ENCODE measurements around the gene LILRB2. TPM values are rescaled to one million over a fixed set of nuclear protein-coding genes. Genes with fewer than 3 reads are reported as not detected.

The LILRB2 gene
- total RNA-seq, 1 experiment from 2014 or later, result not detected

DNA sequence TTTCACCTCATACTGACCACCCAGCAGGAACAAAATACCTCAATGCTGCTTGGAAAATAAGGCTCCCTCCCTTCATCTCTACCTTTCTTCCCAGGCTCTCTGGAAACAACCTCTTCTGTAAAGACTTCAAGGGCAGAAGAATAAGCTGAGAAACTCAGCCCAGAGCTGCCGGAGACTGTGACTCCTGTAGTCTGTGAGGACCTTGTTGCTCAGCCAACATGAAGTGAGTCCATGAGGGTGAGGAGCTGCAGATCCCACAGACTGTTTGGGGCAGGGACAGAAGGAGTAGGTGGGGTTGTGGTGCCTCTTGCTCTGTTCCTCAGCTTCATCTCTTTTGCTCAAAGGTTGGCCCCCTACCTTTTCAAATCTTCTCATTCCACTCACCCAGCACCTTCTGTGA is 24.2 kb upstream of the LILRB2 start:
- ChIA-PET CTCF (no interaction called here), POLR2A (no interaction called here)
- TF ChIP-seq, protein P1, sequence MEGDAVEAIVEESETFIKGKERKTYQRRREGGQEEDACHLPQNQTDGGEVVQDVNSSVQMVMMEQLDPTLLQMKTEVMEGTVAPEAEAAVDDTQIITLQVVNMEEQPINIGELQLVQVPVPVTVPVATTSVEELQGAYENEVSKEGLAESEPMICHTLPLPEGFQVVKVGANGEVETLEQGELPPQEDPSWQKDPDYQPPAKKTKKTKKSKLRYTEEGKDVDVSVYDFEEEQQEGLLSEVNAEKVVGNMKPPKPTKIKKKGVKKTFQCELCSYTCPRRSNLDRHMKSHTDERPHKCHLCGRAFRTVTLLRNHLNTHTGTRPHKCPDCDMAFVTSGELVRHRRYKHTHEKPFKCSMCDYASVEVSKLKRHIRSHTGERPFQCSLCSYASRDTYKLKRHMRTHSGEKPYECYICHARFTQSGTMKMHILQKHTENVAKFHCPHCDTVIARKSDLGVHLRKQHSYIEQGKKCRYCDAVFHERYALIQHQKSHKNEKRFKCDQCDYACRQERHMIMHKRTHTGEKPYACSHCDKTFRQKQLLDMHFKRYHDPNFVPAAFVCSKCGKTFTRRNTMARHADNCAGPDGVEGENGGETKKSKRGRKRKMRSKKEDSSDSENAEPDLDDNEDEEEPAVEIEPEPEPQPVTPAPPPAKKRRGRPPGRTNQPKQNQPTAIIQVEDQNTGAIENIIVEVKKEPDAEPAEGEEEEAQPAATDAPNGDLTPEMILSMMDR (IDR thresholded peaks at IDR 0.05; ENCODE audit: insufficient read depth in 1 of 2, low read depth in 1 of 2, low read length in 1 of 2, severe bottlenecking in 1 of 2, unreplicated experiment in 1 of 2), result no peak
- intact Hi-C loops (cut with micrococcal nuclease; ENCODE audit: unreplicated experiment), result no loop called here
- H3K4me1 ChIP-seq, result no peaks in the 10 kb centered on the region
- peaks cover 9% of the 10 kb centered on the region for H3K9me3 Mint-ChIP-seq (ENCODE audit: unreplicated experiment)
- H3K36me3 Mint-ChIP-seq (ENCODE audit: insufficient read depth, unreplicated experiment), result no peaks in the 10 kb centered on the region
- no peak overlapping the region for H3K4me3 ChIP-seq (ENCODE audit: low read depth, low read length)
- peaks cover 5% of the 10 kb centered on the region for H3K27me3 Mint-ChIP-seq (ENCODE audit: insufficient read depth, unreplicated experiment)
- H3K9me3 ChIP-seq, result no peaks in the 10 kb centered on the region
- no peaks in the 10 kb centered on the region for H3K27me3 ChIP-seq (replicated peaks; ENCODE audit: control insufficient read depth, insufficient read depth, low read length)
- H3K36me3 ChIP-seq (ENCODE audit: control insufficient read depth, insufficient read depth, low read length), result no peaks in the 10 kb centered on the region
- no peak overlapping the region for H3K27ac Mint-ChIP-seq (ENCODE audit: unreplicated experiment)
- DNase-seq, result no peak
- H3K4me3 Mint-ChIP-seq (ENCODE audit: unreplicated experiment), result no peak overlapping the region
- H3K4me1 Mint-ChIP-seq (ENCODE audit: low read depth, unreplicated experiment), result no peaks in the 10 kb centered on the region
- no TSS peak for BruUV-seq (replicated peaks)

DNA sequence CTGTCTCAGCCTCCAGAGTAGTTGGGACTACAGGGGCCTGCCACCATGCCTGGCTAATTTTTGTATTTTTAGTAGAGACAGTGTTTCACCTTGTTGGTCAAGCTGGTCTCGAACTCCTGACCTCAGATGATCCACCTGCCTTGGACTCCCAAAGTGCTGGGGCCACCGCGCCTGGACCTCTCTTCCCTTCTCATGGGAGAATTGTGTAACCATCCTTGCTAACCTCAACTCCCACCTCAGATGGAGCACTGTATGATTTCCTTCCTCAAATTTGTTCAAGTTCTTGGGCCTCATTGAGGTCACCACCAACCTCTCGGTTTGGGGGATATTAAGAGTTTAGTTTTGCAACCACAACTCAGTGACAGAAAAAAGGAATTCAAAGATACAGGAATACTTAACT is 21.3 kb upstream of the LILRB2 start:
- Histone ChIP-seq H3K4me3 (ENCODE audit: low read depth, low read length) (no peak overlapping the region), H3K36me3 (ENCODE audit: control insufficient read depth, insufficient read depth, low read length) (no peaks in the 10 kb centered on the region), H3K27me3 (replicated peaks; ENCODE audit: control insufficient read depth, insufficient read depth, low read length) (no peaks in the 10 kb centered on the region), H3K4me1 (no peaks in the 10 kb centered on the region), H3K9me3 (no peaks in the 10 kb centered on the region)
- Mint-ChIP-seq H3K4me1 (ENCODE audit: low read depth, unreplicated experiment) (no peaks in the 10 kb centered on the region), H3K27me3 (ENCODE audit: insufficient read depth, unreplicated experiment) (peaks cover 9% of the 10 kb centered on the region), H3K27ac (ENCODE audit: unreplicated experiment) (no peak overlapping the region), H3K9me3 (ENCODE audit: unreplicated experiment) (peaks cover 9% of the 10 kb centered on the region), H3K36me3 (ENCODE audit: insufficient read depth, unreplicated experiment) (no peaks in the 10 kb centered on the region), H3K4me3 (ENCODE audit: unreplicated experiment) (no peak overlapping the region)
- POLR2A ChIA-PET, result no interaction called here
- CTCF ChIA-PET, result no interaction called here
- intact Hi-C loops (cut with micrococcal nuclease; ENCODE audit: unreplicated experiment), result no loop called here
- no peak for DNase-seq
- TF ChIP-seq, protein P1 (IDR thresholded peaks at IDR 0.05; ENCODE audit: insufficient read depth in 1 of 2, low read depth in 1 of 2, low read length in 1 of 2, severe bottlenecking in 1 of 2, unreplicated experiment in 1 of 2), result no peak
- BruUV-seq (replicated peaks), result no TSS peak

DNA sequence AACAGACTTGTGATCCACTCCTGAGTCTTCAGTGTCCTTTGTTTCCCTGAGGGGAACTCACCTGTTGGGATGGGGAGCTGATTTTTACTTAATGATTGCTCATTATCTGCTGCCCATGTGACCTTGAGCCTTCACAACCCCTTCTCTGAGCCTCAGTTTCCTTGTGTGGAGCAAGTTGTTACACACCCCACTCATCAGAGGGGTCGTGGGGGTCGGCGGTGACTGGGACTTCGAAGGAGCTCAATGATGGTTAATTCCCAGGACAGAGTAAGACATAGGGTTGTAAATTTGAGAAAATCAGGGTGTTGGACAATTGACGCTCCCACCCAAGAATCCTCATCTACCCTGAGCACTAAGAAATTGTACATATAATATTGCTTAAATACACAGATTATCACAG is 18.6 kb upstream of the LILRB2 start:
- CTCF ChIA-PET, result no interaction called here
- Mint-ChIP-seq H3K27ac (ENCODE audit: unreplicated experiment) (no peak overlapping the region), H3K4me3 (ENCODE audit: unreplicated experiment) (no peak overlapping the region), H3K4me1 (ENCODE audit: low read depth, unreplicated experiment) (no peaks in the 10 kb centered on the region), H3K27me3 (ENCODE audit: insufficient read depth, unreplicated experiment) (peaks cover 12% of the 10 kb centered on the region), H3K36me3 (ENCODE audit: insufficient read depth, unreplicated experiment) (no peaks in the 10 kb centered on the region), H3K9me3 (ENCODE audit: unreplicated experiment) (peaks cover 2% of the 10 kb centered on the region)
- Histone ChIP-seq H3K4me3 (ENCODE audit: low read depth, low read length) (no peak overlapping the region), H3K36me3 (ENCODE audit: control insufficient read depth, insufficient read depth, low read length) (no peaks in the 10 kb centered on the region), H3K4me1 (no peaks in the 10 kb centered on the region), H3K27me3 (replicated peaks; ENCODE audit: control insufficient read depth, insufficient read depth, low read length) (no peaks in the 10 kb centered on the region), H3K9me3 (no peaks in the 10 kb centered on the region)
- TF ChIP-seq, protein P1 (IDR thresholded peaks at IDR 0.05; ENCODE audit: insufficient read depth in 1 of 2, low read depth in 1 of 2, low read length in 1 of 2, severe bottlenecking in 1 of 2, unreplicated experiment in 1 of 2), result no peak
- DNase-seq, result no peak
- intact Hi-C loops (cut with micrococcal nuclease; ENCODE audit: unreplicated experiment), result loop anchor here (5.0 kb wide), 1 partner anchor 333 kb away; the partner anchor contains the start of gene LILRB1
- BruUV-seq (replicated peaks), result no TSS peak
- POLR2A ChIA-PET, result no interaction called here
